K562 (cell line): ENCODE data around the gene TMEM267. TPM values are rescaled to one million over a fixed set of nuclear protein-coding genes. Genes with fewer than 3 reads are reported as not detected.
A peak's percentile ranks its signal among the peaks of the same experiment; 100 is the strongest.

ENCODE experiments used
- BCL6 ChIP-seq: fragments of 250-450 bp; sonication (Bioruptor Pico); IDR thresholded peaks from 2 replicates; pipeline ENCODE4 v1.4.0; 2020
- BRD4 ChIP-seq: fragments of 200-600 bp; sonication (generic); IDR thresholded peaks from 2 replicates; pipeline ENCODE4 v1.6.1; 2017; ENCODE audit warnings: inconsistent platforms
- E2F1 ChIP-seq: sonication (generic); formaldehyde crosslinking; IDR thresholded peaks from 2 replicates; pipeline ENCODE4 v1.8.1; 2023; ENCODE audit warnings: mild to moderate bottlenecking, missing genetic modification reagents, moderate library complexity
- ETS2 ChIP-seq: IDR thresholded peaks from 2 replicates; pipeline ENCODE4 v1.6.1; 2016; ENCODE audit warnings: borderline replicate concordance, missing genetic modification characterization, mild to moderate bottlenecking, moderate library complexity, missing compliant biosample characterization; ENCODE audit not compliant: poor library complexity, severe bottlenecking
- HLTF ChIP-seq: fragments of 450-650 bp; IDR thresholded peaks from 2 replicates; pipeline ENCODE4 v1.6.1; 2016
- L3MBTL2 ChIP-seq: fragments of 450-650 bp; IDR thresholded peaks from 2 replicates; pipeline ENCODE4 v1.6.1; 2016; ENCODE audit warnings: mild to moderate bottlenecking, moderate library complexity
- MED1 ChIP-seq: sonication (generic); formaldehyde crosslinking; IDR thresholded peaks from 2 replicates; pipeline ENCODE4 v1.8.1; 2023; ENCODE audit warnings: missing genetic modification reagents, borderline replicate concordance
- NFE2L1 ChIP-seq: fragments of 450-650 bp; IDR thresholded peaks from 2 replicates; pipeline ENCODE4 v1.6.1; 2016; ENCODE audit warnings: missing genetic modification characterization, low read depth, mild to moderate bottlenecking, missing compliant biosample characterization, moderate library complexity, borderline replicate concordance
- RBM15 ChIP-seq: fragments of 200-400 bp; formaldehyde crosslinking; IDR thresholded peaks from 2 replicates; pipeline ENCODE4 v1.6.1; 2018; ENCODE audit warnings: mild to moderate bottlenecking, low read length, moderate library complexity; ENCODE audit not compliant: insufficient read depth
- SNRNP70 ChIP-seq: fragments of 200-400 bp; formaldehyde crosslinking; optimal IDR thresholded peaks from 2 replicates; pipeline ENCODE3; 2017; ENCODE audit warnings: low read depth, low read length
- SREBF1 ChIP-seq: fragments of 150-350 bp; IDR thresholded peaks from 2 replicates; pipeline ENCODE4 v1.6.1; 2014; ENCODE audit warnings: antibody characterized with exemption, low read depth, low read length, borderline replicate concordance
- TCF15 ChIP-seq: fragments of 250-450 bp; sonication (Bioruptor Pico); IDR thresholded peaks from 2 replicates; pipeline ENCODE4 v1.8.0; 2022; ENCODE audit warnings: moderate library complexity, mild to moderate bottlenecking, inconsistent platforms
- TGIF2 ChIP-seq: sonication (generic); formaldehyde crosslinking; IDR thresholded peaks from 2 replicates; pipeline ENCODE4 v1.8.1; 2022; ENCODE audit warnings: mild to moderate bottlenecking, missing genetic modification reagents, moderate library complexity
- THRB ChIP-seq: fragments of 450-650 bp; formaldehyde crosslinking; conservative IDR thresholded peaks from 2 replicates; pipeline ENCODE4 v1.4.0; 2022; ENCODE audit warnings: mild to moderate bottlenecking, missing genetic modification characterization
- ZBTB12 ChIP-seq: fragments of 250-450 bp; sonication (Bioruptor Pico); IDR thresholded peaks from 2 replicates; pipeline ENCODE4 v1.4.0; 2020
- ZFP91 ChIP-seq: sonication (generic); formaldehyde crosslinking; IDR thresholded peaks from 2 replicates; pipeline ENCODE4 v1.8.0; 2022; ENCODE audit warnings: mild to moderate bottlenecking, missing genetic modification reagents
- ZNF639 ChIP-seq, 2 experiments: fragments of 200-800 bp in 1 of 2; sonication (Bioruptor generic) in 1 of 2; sonication (generic) in 1 of 2; formaldehyde crosslinking in 1 of 2; IDR thresholded peaks in 1 of 2; conservative IDR thresholded peaks in 1 of 2; 2 replicates each; pipeline versions ENCODE4 v1.5.0 to v1.6.1; 2016 to 2020; ENCODE audit warnings: missing compliant biosample characterization in 1 of 2, missing genetic modification characterization in 1 of 2, missing genetic modification reagents in 1 of 2
- ZNF696 ChIP-seq: fragments of 250-450 bp; sonication (Bioruptor Pico); conservative IDR thresholded peaks from 2 replicates; pipeline ENCODE4 v1.4.0; 2020; ENCODE audit warnings: mild to moderate bottlenecking, moderate library complexity
- polyA plus RNA-seq, 8 experiments: library from polyadenylated mRNA; depleted of rRNA in 4 of 8; stranded (reverse) in 5 of 8; unstranded in 3 of 8; fragments of >200 nt; fragmentation: Nextera tagmentation in 2 of 8; fragmentation: Illumina TruSeq in 1 of 8; extraction: Ambion mirVana in 2 of 8; extraction: Trizol in 1 of 8; gene quantifications; 2 replicates each; pipeline versions ENCODE4 v1.2.1 to v1.2.3, GENCODE V29; 2011 to 2014; ENCODE audit warnings: inconsistent platforms in 1 of 8, missing spikeins in 1 of 8
- total RNA-seq, 7 experiments: library from RNA; depleted of rRNA in 6 of 7; stranded (reverse); fragments of >200 nt in 6 of 7; fragmentation: Illumina TruSeq in 2 of 7; extraction: Trizol in 2 of 7; gene quantifications; 2 replicates each; pipeline versions ENCODE4 v1.2.1 to v1.2.3, GENCODE V29; 2011 to 2021; ENCODE audit warnings: low replicate concordance in 1 of 7

Gene TMEM267
- total and polyA plus RNA-seq, 9 of the 15 experiments (the other 6 are each of a cell fraction or from before 2014, with no cell fraction given), result 8.1 to 61.1 (median 17.8) TPM

GRCh38 chr5:43514816-43515677, 31.4 kb upstream of the TMEM267 start, which contains the start of gene C5orf34 (continued):
- TF ChIP-seq ZFP91 (no peak), L3MBTL2 (no peak; the same call in none of the 2 replicates), ZNF639 (CRISPR knock-in tag; conservative IDR thresholded peaks at IDR 0.05 in 1 of 2, IDR thresholded peaks at IDR 0.05 in 1 of 2) (no peak), SNRNP70 (no peak), MED1 (CRISPR knock-in tag) (no peak), BRD4 (no peak), TCF15 (CRISPR knock-in tag) (no peak), ETS2 (no peak), TGIF2 (CRISPR knock-in tag) (peak; percentile 12; the same call in 1 of the 2 replicates), E2F1 (CRISPR knock-in tag) (peak; percentile 80), NFE2L1 (tag) (no peak), ZNF696 (CRISPR knock-in tag) (no peak), BCL6 (no peak), ZBTB12 (CRISPR knock-in tag) (no peak), RBM15 (no peak), THRB (CRISPR knock-in tag) (no peak), SREBF1 (no peak), HLTF (no peak)
